GM20000 (cell line): Measurements from ENCODE around the gene ABHD2.
"Not testable (repeated sequence)": the region's sequence is repeated elsewhere in the genome, so short reads cannot be mapped to it uniquely, and the experiment has no call there.

Source experiments
- DNase-seq: peaks from one replicate; pipeline ENCODE4 v3.0.0; 2012; ENCODE audit warnings: low spot score
- TF ChIP-seq, protein P1 (sequence below): IDR thresholded peaks from 2 replicates; pipeline ENCODE4 v1.5.1; 2012; ENCODE audit warnings: mild to moderate bottlenecking, control low read depth; ENCODE audit errors: extremely low read depth, missing control alignments

The ABHD2 gene, protein sequence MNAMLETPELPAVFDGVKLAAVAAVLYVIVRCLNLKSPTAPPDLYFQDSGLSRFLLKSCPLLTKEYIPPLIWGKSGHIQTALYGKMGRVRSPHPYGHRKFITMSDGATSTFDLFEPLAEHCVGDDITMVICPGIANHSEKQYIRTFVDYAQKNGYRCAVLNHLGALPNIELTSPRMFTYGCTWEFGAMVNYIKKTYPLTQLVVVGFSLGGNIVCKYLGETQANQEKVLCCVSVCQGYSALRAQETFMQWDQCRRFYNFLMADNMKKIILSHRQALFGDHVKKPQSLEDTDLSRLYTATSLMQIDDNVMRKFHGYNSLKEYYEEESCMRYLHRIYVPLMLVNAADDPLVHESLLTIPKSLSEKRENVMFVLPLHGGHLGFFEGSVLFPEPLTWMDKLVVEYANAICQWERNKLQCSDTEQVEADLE

DNA sequence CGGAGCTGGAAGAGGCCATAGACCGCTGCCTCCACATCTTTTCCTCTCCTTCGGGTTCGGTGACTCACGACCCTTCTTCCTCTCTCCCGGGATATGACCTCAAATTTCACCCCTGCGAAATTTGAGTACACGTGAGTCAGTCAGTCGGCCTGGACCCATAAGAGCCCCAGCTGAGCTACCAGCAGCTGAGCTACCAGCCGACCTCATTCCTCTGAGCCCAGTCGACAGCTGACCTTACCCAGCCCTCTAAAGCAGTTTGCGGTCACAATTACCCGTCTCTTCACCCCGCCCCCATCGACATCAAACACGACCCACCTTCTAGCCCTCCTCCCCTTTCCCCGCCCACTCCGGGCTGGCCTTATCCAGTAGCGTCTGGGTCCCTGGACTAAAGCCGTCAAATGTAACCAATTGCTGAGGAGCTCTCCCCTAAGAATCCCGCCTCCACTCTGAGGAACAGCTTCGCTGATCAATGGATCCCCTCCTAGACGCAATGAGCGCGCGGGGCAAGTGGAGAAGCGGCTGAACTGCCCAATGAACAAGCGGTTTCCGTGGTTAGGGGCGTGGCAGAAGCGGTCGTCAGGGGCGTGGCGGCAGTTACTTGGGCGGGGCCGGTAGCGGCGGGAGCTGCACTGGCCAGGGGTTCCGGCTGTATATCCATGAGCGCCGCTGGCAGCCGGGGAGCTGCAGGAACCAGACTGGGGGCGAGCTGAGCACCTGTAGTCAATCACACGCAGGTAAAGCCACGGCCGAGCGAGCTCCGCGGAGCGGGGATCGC is at the start of gene ABHD2:
ABHD2 (plus strand) TSS at position 627 of the 775 bp plus-strand sequence. CDS start 27,872 bp downstream, outside the sequence.
- TF ChIP-seq, protein P1, sequence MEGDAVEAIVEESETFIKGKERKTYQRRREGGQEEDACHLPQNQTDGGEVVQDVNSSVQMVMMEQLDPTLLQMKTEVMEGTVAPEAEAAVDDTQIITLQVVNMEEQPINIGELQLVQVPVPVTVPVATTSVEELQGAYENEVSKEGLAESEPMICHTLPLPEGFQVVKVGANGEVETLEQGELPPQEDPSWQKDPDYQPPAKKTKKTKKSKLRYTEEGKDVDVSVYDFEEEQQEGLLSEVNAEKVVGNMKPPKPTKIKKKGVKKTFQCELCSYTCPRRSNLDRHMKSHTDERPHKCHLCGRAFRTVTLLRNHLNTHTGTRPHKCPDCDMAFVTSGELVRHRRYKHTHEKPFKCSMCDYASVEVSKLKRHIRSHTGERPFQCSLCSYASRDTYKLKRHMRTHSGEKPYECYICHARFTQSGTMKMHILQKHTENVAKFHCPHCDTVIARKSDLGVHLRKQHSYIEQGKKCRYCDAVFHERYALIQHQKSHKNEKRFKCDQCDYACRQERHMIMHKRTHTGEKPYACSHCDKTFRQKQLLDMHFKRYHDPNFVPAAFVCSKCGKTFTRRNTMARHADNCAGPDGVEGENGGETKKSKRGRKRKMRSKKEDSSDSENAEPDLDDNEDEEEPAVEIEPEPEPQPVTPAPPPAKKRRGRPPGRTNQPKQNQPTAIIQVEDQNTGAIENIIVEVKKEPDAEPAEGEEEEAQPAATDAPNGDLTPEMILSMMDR, result no peak
- peak; percentile 92 for DNase-seq

DNA sequence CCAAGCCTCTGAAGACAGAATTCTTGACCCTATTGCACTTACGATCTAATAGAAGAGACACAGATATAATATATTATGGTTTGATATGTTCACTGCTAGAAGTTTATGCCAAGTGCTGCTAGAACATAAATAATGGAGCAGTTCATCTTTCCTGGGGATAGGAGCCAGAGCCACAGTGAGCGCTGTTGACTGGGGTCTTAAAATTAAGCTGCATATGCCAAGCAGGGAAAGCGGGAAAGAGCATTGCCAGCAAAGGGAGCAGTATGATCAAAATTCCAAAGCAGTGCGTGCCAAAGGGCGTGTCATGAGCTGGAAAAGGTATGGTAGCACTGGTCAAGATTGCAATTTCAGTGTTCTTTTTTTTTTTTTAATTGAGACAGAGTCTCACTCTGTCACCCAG is 49.1 kb upstream of the ABHD2 start:
- TF ChIP-seq, protein P1, result no peak
- no peak for DNase-seq

DNA sequence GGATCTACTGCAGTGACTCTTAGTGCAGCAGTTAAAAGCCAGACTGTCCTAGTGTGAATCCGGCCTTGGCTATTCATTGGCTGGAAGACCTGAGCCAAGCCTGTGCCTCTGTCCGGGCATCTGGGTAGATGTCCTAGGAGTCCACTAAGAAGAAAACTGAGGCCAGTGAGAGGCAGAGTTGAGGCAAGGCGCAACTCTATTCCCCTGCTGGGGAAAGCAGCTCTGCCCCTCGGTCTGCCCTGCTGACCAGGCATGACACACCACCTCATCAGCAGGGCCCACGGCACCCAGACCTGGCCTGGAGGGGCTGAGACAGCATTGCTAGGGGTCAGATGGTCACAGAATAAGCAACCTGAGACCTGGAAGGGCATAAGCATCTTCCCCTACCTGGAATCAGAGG is 46.7 kb upstream of the ABHD2 start:
- DNase-seq, result no peak

DNA sequence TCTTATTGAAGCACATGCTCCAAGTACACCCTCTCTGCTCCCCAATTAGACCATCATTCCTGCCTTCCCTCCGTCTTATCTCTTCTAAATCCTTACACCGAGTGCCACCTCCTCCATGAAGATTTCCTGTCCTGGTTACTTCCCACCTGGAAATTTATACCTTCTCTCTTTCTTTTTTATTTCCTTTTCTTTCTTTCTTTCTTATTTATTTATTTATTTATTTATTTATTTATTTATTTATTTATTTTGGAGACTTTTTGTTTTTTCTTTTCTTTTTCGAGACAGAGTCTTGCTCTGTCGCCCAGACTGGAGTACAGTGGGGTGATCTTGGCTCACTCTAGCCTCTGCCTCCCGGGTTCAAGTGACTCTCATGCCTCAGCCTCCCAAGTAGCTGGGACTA is 45.9 kb upstream of the ABHD2 start:
- TF ChIP-seq, protein P1, result no peak
- no peak for DNase-seq

More for the DNA sequence above, 46.7 kb upstream of the ABHD2 start:
- TF ChIP-seq, protein P1, result no peak

DNA sequence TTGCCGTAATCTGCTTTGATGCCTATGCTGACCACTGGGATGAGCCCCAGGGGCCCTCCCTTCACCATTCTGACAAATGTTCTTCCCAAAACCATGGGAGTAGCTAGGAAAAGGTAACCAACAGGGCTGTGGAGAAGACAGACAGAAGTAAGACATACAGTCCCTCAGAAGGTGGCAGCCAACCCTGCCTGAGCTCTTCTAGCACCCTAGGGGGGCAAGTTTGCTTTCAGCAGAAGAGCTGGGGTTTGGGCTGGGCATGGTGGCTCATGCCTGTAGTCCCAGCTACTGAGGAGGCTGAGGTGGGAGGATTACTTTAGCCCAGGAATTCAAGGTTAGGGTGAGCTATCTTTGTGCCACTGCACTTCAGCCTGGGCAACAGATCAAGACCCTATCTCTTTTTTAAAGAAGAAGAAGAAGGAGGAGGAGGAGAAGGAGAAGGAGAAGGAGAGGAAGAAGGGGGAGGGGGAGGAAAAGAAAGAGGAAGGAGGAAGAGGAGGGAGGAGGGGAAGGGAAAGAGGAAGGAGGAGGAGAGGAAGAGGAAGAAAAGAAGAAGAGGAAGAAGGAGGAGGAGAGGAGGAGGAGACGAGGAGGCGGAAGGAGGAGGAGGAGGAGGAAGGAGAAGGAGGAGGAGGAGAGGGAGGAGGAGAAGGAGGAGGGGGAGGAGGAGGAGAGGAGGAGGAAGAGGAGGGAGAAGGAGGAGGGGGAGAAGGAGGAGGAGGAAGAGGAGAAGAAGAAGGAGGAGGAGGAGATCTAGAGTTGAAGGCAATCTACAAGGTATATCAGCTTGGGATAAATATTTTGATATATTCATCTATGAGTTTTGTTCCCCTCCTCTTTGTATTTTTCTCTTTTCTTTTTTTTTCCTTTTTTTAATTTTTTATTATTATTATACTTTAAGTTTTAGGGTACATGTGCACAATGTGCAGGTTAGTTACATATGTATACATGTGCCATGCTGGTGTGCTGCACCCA is 44.9 kb upstream of the ABHD2 start:
- no peak for DNase-seq
- TF ChIP-seq, protein P1, result no peak

DNA sequence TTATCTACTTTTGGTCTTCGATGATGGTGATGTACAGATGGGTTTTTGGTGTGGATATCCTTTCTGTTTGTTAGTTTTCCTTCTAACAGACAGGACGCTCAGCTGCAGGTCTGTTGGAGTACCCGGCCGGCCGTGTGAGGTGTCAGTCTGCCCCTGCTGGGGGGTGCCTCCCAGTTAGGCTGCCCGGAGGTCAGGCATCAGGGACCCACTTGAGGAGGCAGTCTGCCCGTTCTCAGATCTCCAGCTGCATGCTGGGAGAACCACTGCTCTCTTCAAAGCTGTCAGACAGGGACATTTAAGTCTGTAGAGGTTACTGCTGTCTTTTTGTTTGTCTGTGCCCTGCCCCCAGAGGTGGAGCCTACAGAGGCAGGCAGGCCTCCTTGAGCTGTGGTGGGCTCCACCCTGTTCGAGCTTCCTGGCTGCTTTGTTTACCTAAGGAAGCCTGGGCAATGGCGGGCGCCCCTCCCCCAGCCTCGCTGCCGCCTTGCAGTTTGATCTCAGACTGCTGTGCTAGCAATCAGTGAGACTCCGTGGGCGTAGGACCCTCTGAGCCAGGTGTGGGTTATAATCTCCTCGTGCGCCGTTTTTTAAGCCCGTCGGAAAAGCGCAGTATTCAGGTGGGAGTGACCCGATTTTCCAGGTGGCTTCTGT is 39.1 kb upstream of the ABHD2 start:
- not testable (repeated sequence) for DNase-seq

DNA sequence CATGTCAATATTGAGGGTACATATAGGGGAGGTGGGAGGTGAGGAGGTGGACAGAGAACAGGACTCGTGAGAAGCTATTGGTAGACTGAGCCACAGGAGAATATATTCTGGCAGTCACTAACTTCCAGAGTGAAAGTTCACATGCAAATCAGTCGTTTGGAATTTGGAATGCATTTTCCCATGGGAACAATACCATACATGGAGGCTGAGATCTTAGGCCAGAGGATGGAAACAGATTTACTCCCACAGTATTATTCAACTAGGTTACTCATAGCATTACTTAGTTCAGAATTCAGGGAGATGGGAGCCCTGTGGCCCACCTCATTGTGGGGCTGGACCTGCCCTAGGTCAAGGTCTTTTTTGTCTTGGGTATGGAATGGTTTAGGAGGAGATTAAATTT is 36.4 kb upstream of the ABHD2 start:
- TF ChIP-seq, protein P1, result no peak
- DNase-seq, result no peak
